WERI-Rb-1 (cell line): ENCODE data around the gene TOP2A.

Experiments used
- DNase-seq: peaks from one replicate; pipeline ENCODE4 v3.0.0-alpha.2; 2020
- H3K27ac ChIP-seq: fragments of 250-450 bp; sonication (Bioruptor Pico); 2 replicates; pipeline ENCODE4 v1.5.1; 2020; ENCODE audit warnings: mild to moderate bottlenecking, moderate library complexity
- H3K27me3 ChIP-seq: fragments of 250-450 bp; sonication (Bioruptor Pico); 2 replicates; pipeline ENCODE4 v1.5.1; 2021; ENCODE audit warnings: mild to moderate bottlenecking, low read depth, moderate library complexity; ENCODE audit not compliant: insufficient read depth, severe bottlenecking
- H3K36me3 ChIP-seq: fragments of 250-450 bp; sonication (Bioruptor Pico); 2 replicates; pipeline ENCODE4 v1.5.1; 2020; ENCODE audit warnings: mild to moderate bottlenecking, moderate library complexity
- H3K4me3 ChIP-seq: 2 replicates; pipeline ENCODE4 v1.5.1; 2011; ENCODE audit warnings: low read depth, mild to moderate bottlenecking, control low read depth, low read length
- H3K9me3 ChIP-seq: fragments of 250-450 bp; sonication (Bioruptor Pico); 2 replicates; pipeline ENCODE4 v1.5.1; 2021; ENCODE audit warnings: mild to moderate bottlenecking, moderate library complexity; ENCODE audit not compliant: severe bottlenecking
- CTCF ChIP-seq: IDR thresholded peaks from 2 replicates; pipeline ENCODE4 v1.5.1; 2011; ENCODE audit warnings: low read depth, mild to moderate bottlenecking, control low read depth, inconsistent platforms, low read length

The TOP2A gene

GRCh38 chr17:40417609-40418427 lies at the start of gene TOP2A:
TOP2A (minus strand) TSS chr17:40417896; CDS start chr17:40417791, 105 bp downstream.
- Histone ChIP-seq H3K4me3 (peak within 1 kb of the TSS; percentile 76), H3K27me3 (no peaks in the 10 kb centered on the region), H3K36me3 (peaks cover 47% of the 10 kb centered on the region), H3K27ac (peak within 1 kb of the TSS; percentile 98), H3K9me3 (no peaks in the 10 kb centered on the region)
- DNase-seq = peak; percentile 100
- TF ChIP-seq CTCF = no peak

GRCh38 chr17:40467281-40467867 lies 49.7 kb upstream of the TOP2A start:
- H3K27me3 ChIP-seq = no peaks in the 10 kb centered on the region
- H3K4me3 ChIP-seq = no peak overlapping the region
- no peak overlapping the region for H3K27ac ChIP-seq
- peaks cover 5% of the 10 kb centered on the region for H3K9me3 ChIP-seq
- no peak for TF ChIP-seq CTCF
- no peak for DNase-seq
- no peaks in the 10 kb centered on the region for H3K36me3 ChIP-seq

- no peak for DNase-seq
- Histone ChIP-seq H3K27me3 (no peaks in the 10 kb centered on the region), H3K4me3 (no peak overlapping the region), H3K9me3 (no peaks in the 10 kb centered on the region), H3K36me3 (no peaks in the 10 kb centered on the region), H3K27ac (no peak overlapping the region)
- no peak for TF ChIP-seq CTCF
Measured at GRCh38 chr17:40466298-40466971, 48.7 kb upstream of the TOP2A start.

- H3K27me3 ChIP-seq = no peaks in the 10 kb centered on the region
- DNase-seq = no peak
- H3K27ac ChIP-seq = no peak overlapping the region
- H3K36me3 ChIP-seq = no peaks in the 10 kb centered on the region
- H3K9me3 ChIP-seq = no peaks in the 10 kb centered on the region
- no peak overlapping the region for H3K4me3 ChIP-seq
- no peak for TF ChIP-seq CTCF
Measured at GRCh38 chr17:40464392-40464855, 46.7 kb upstream of the TOP2A start.

GRCh38 chr17:40463122-40463550 lies 45.4 kb upstream of the TOP2A start:
- H3K27ac ChIP-seq = peak overlapping the region; percentile 44
- no peaks in the 10 kb centered on the region for H3K27me3 ChIP-seq
- TF ChIP-seq CTCF = no peak
- H3K36me3 ChIP-seq = no peaks in the 10 kb centered on the region; the same call in 1 of the 2 replicates
- no peak for DNase-seq
- H3K4me3 ChIP-seq = no peak overlapping the region
- H3K9me3 ChIP-seq = no peaks in the 10 kb centered on the region
